ENCODE results near the gene FMO1. TPM values are rescaled to one million over a fixed set of nuclear protein-coding genes. Genes with fewer than 3 reads are reported as not detected.

Gene FMO1
- total and polyA plus RNA-seq, 2 donors (not counting 1 experiment from before 2014, with no cell fraction given) = 0.22 TPM; not detected in 1

GRCh38 chr1:171256940-171257606, 8.8 kb downstream of the FMO1 start:
- no peaks in the 10 kb centered on the region for H3K9me3 ChIP-seq (ENCODE audit: control insufficient read depth, insufficient read depth, low read depth, low read length)
- H3K79me2 ChIP-seq (ENCODE audit: control insufficient read depth, insufficient read depth, low read length) = no peaks in the 10 kb centered on the region
- H3K9ac ChIP-seq (ENCODE audit: insufficient read depth, low read length) = no peak overlapping the region
- H3K27me3 ChIP-seq (ENCODE audit: control insufficient read depth, insufficient read depth, low read length) = no peaks in the 10 kb centered on the region
- no peaks in the 10 kb centered on the region for H3K4me1 ChIP-seq (ENCODE audit: control insufficient read depth, extremely low read depth, insufficient read depth, low read length)
- no peaks in the 10 kb centered on the region for H4K20me1 ChIP-seq (ENCODE audit: control insufficient read depth, extremely low read depth, insufficient read depth, low read length)
- no peak overlapping the region for H3K27ac ChIP-seq (ENCODE audit: insufficient read depth, low read length)
- TF ChIP-seq EZH2 (IDR thresholded peaks at IDR 0.05; ENCODE audit: low read length, missing control alignments) (no peak), CTCF (conservative IDR thresholded peaks at IDR 0.05 in 1 of 2, IDR thresholded peaks at IDR 0.05 in 1 of 2; ENCODE audit: low read depth in 1 of 2, low read length in 2 of 2) (no peak)
- H2AFZ ChIP-seq (ENCODE audit: low read length) = no peak overlapping the region
- no peak overlapping the region for H3K4me2 ChIP-seq (ENCODE audit: extremely low read depth, insufficient read depth, low read length)
- peak in 1 of 2 donors; percentile 22 for DNase-seq (ENCODE audit: low read depth in 2 of 2)
- no peak overlapping the region for H3K4me3 ChIP-seq (replicated peaks in 1 of 4; ENCODE audit: control extremely low read depth in 1 of 4, insufficient read depth in 1 of 4, low read depth in 3 of 4, low read length in 4 of 4)
- H3K36me3 ChIP-seq (ENCODE audit: control insufficient read depth, insufficient read depth, low read length) = no peaks in the 10 kb centered on the region

GRCh38 chr1:171257607-171258076, 9.3 kb downstream of the FMO1 start:
- no peak overlapping the region for H3K4me3 ChIP-seq (replicated peaks in 1 of 4; ENCODE audit: control extremely low read depth in 1 of 4, insufficient read depth in 1 of 4, low read depth in 3 of 4, low read length in 4 of 4)
- H2AFZ ChIP-seq (ENCODE audit: low read length) = no peak overlapping the region
- no peak overlapping the region for H3K27ac ChIP-seq (ENCODE audit: insufficient read depth, low read length)
- no peaks in the 10 kb centered on the region for H4K20me1 ChIP-seq (ENCODE audit: control insufficient read depth, extremely low read depth, insufficient read depth, low read length)
- H3K4me2 ChIP-seq (ENCODE audit: extremely low read depth, insufficient read depth, low read length) = no peak overlapping the region
- H3K4me1 ChIP-seq (ENCODE audit: control insufficient read depth, extremely low read depth, insufficient read depth, low read length) = no peaks in the 10 kb centered on the region
- DNase-seq (ENCODE audit: low read depth in 2 of 2) = peak in 1 of 2 donors; percentile 8
- H3K9me3 ChIP-seq (ENCODE audit: control insufficient read depth, insufficient read depth, low read depth, low read length) = no peaks in the 10 kb centered on the region
- TF ChIP-seq CTCF (conservative IDR thresholded peaks at IDR 0.05 in 1 of 2, IDR thresholded peaks at IDR 0.05 in 1 of 2; ENCODE audit: low read depth in 1 of 2, low read length in 2 of 2) (no peak), EZH2 (IDR thresholded peaks at IDR 0.05; ENCODE audit: low read length, missing control alignments) (no peak)
- no peaks in the 10 kb centered on the region for H3K79me2 ChIP-seq (ENCODE audit: control insufficient read depth, insufficient read depth, low read length)
- H3K9ac ChIP-seq (ENCODE audit: insufficient read depth, low read length) = no peak overlapping the region
- no peaks in the 10 kb centered on the region for H3K36me3 ChIP-seq (ENCODE audit: control insufficient read depth, insufficient read depth, low read length)
- no peaks in the 10 kb centered on the region for H3K27me3 ChIP-seq (ENCODE audit: control insufficient read depth, insufficient read depth, low read length)

- Histone ChIP-seq H3K36me3 (ENCODE audit: control insufficient read depth, insufficient read depth, low read length) (no peaks in the 10 kb centered on the region), H3K9ac (ENCODE audit: insufficient read depth, low read length) (no peak overlapping the region), H3K4me1 (ENCODE audit: control insufficient read depth, extremely low read depth, insufficient read depth, low read length) (no peaks in the 10 kb centered on the region), H3K27ac (ENCODE audit: insufficient read depth, low read length) (no peak overlapping the region), H3K79me2 (ENCODE audit: control insufficient read depth, insufficient read depth, low read length) (no peaks in the 10 kb centered on the region), H3K9me3 (ENCODE audit: control insufficient read depth, insufficient read depth, low read depth, low read length) (no peaks in the 10 kb centered on the region), H2AFZ (ENCODE audit: low read length) (no peak overlapping the region), H3K4me2 (ENCODE audit: extremely low read depth, insufficient read depth, low read length) (no peak overlapping the region), H4K20me1 (ENCODE audit: control insufficient read depth, extremely low read depth, insufficient read depth, low read length) (no peaks in the 10 kb centered on the region), H3K27me3 (ENCODE audit: control insufficient read depth, insufficient read depth, low read length) (no peaks in the 10 kb centered on the region), H3K4me3 (replicated peaks in 1 of 4; ENCODE audit: control extremely low read depth in 1 of 4, insufficient read depth in 1 of 4, low read depth in 3 of 4, low read length in 4 of 4) (no peak overlapping the region)
- no peak for DNase-seq (ENCODE audit: low read depth in 2 of 2)
- TF ChIP-seq EZH2 (IDR thresholded peaks at IDR 0.05; ENCODE audit: low read length, missing control alignments) = no peak
- TF ChIP-seq CTCF (conservative IDR thresholded peaks at IDR 0.05 in 1 of 2, IDR thresholded peaks at IDR 0.05 in 1 of 2; ENCODE audit: low read depth in 1 of 2, low read length in 2 of 2) = no peak
These were observed 10.1 kb downstream of the FMO1 start for GRCh38 chr1:171258429-171258828.

Data from fibroblast of lung (primary cell).